Parathyroid adenoma (tissue), 2 donors: ENCODE measurements around the gene TEKT2.

Source experiments
- H2AFZ ChIP-seq: fragments of 300-600 bp; sonication (generic); one replicate; pipeline ENCODE4 v1.7.0; 2017; ENCODE audit warnings: antibody characterized with exemption, mild to moderate bottlenecking
- H3K27ac ChIP-seq: fragments of 300-600 bp; sonication (generic); one replicate; pipeline ENCODE4 v1.7.0; 2017
- H3K27me3 ChIP-seq: fragments of 300-600 bp; sonication (generic); one replicate; pipeline ENCODE4 v1.7.0; 2017; ENCODE audit warnings: low read length; ENCODE audit not compliant: control insufficient read depth, insufficient read depth
- H3K36me3 ChIP-seq: fragments of 300-600 bp; sonication (generic); one replicate; pipeline ENCODE4 v1.7.0; 2017; ENCODE audit warnings: low read length; ENCODE audit not compliant: control insufficient read depth, insufficient read depth
- H3K4me1 ChIP-seq: fragments of 300-600 bp; sonication (generic); one replicate; pipeline ENCODE4 v1.7.0; 2017; ENCODE audit warnings: control low read depth
- H3K4me2 ChIP-seq: fragments of 300-600 bp; sonication (generic); one replicate; pipeline ENCODE4 v1.7.0; 2017; ENCODE audit warnings: low read length
- H3K4me3 ChIP-seq: fragments of 300-600 bp; sonication (generic); one replicate; pipeline ENCODE4 v1.7.0; 2017; ENCODE audit warnings: low read depth, low read length
- H3K79me2 ChIP-seq: fragments of 300-600 bp; sonication (generic); one replicate; pipeline ENCODE4 v1.7.0; 2017; ENCODE audit warnings: control low read depth
- H3K9ac ChIP-seq: fragments of 300-600 bp; sonication (generic); one replicate; pipeline ENCODE4 v1.7.0; 2017; ENCODE audit warnings: mild to moderate bottlenecking
- H3K9me3 ChIP-seq: fragments of 300-600 bp; sonication (generic); one replicate; pipeline ENCODE4 v1.7.0; 2017; ENCODE audit warnings: low read length; ENCODE audit not compliant: control insufficient read depth
- CTCF ChIP-seq: fragments of 300-600 bp; sonication (generic); IDR thresholded peaks from one replicate; pipeline ENCODE4 v1.7.0; 2017; ENCODE audit warnings: antibody characterized with exemption, mild to moderate bottlenecking
- donor health status: primary hyperparathyroidism.

TEKT2 gene

GRCh38 chr1:36068866-36069265, 15.0 kb upstream of the TEKT2 start:
- H3K36me3 ChIP-seq = no peaks in the 10 kb centered on the region
- no peak overlapping the region for H3K9ac ChIP-seq
- H3K4me1 ChIP-seq = no peaks in the 10 kb centered on the region
- no peak for TF ChIP-seq CTCF
- H3K27me3 ChIP-seq = no peaks in the 10 kb centered on the region
- no peaks in the 10 kb centered on the region for H3K79me2 ChIP-seq
- no peak overlapping the region for H3K4me2 ChIP-seq
- H3K9me3 ChIP-seq = no peaks in the 10 kb centered on the region
- no peak overlapping the region for H3K27ac ChIP-seq
- H2AFZ ChIP-seq = no peak overlapping the region
- no peak overlapping the region for H3K4me3 ChIP-seq

- no peaks in the 10 kb centered on the region for H3K79me2 ChIP-seq
- H3K4me3 ChIP-seq = no peak overlapping the region
- H3K4me2 ChIP-seq = no peak overlapping the region
- H2AFZ ChIP-seq = no peak overlapping the region
- H3K9me3 ChIP-seq = no peaks in the 10 kb centered on the region
- no peak overlapping the region for H3K9ac ChIP-seq
- no peaks in the 10 kb centered on the region for H3K27me3 ChIP-seq
- H3K4me1 ChIP-seq = no peaks in the 10 kb centered on the region
- no peak for TF ChIP-seq CTCF
- no peaks in the 10 kb centered on the region for H3K36me3 ChIP-seq
- H3K27ac ChIP-seq = no peak overlapping the region
These were observed 13.5 kb upstream of the TEKT2 start for GRCh38 chr1:36070349-36070748.

GRCh38 chr1:36076979-36077573, 6.8 kb upstream of the TEKT2 start:
- no peak overlapping the region for H3K27ac ChIP-seq
- no peak overlapping the region for H2AFZ ChIP-seq
- no peaks in the 10 kb centered on the region for H3K4me1 ChIP-seq
- TF ChIP-seq CTCF = no peak
- H3K4me2 ChIP-seq = no peak overlapping the region
- H3K9me3 ChIP-seq = no peaks in the 10 kb centered on the region
- no peaks in the 10 kb centered on the region for H3K27me3 ChIP-seq
- H3K9ac ChIP-seq = no peak overlapping the region
- H3K79me2 ChIP-seq = no peaks in the 10 kb centered on the region
- no peak overlapping the region for H3K4me3 ChIP-seq
- H3K36me3 ChIP-seq = no peaks in the 10 kb centered on the region

- Histone ChIP-seq H3K27ac (no peak overlapping the region), H3K36me3 (no peaks in the 10 kb centered on the region), H3K4me2 (no peak overlapping the region), H3K79me2 (no peaks in the 10 kb centered on the region), H3K9ac (no peak overlapping the region), H3K4me3 (no peak overlapping the region), H2AFZ (no peak overlapping the region), H3K9me3 (no peaks in the 10 kb centered on the region), H3K4me1 (no peaks in the 10 kb centered on the region), H3K27me3 (no peaks in the 10 kb centered on the region)
- TF ChIP-seq CTCF = no peak
These were observed 3.7 kb upstream of the TEKT2 start for GRCh38 chr1:36080236-36080635.

GRCh38 chr1:36080801-36081200, 3.1 kb upstream of the TEKT2 start:
- no peaks in the 10 kb centered on the region for H3K27me3 ChIP-seq
- H3K4me2 ChIP-seq = no peak overlapping the region
- H3K4me1 ChIP-seq = no peaks in the 10 kb centered on the region
- TF ChIP-seq CTCF = no peak
- H3K9me3 ChIP-seq = no peaks in the 10 kb centered on the region
- no peak overlapping the region for H2AFZ ChIP-seq
- H3K4me3 ChIP-seq = no peak overlapping the region
- no peaks in the 10 kb centered on the region for H3K79me2 ChIP-seq
- no peak overlapping the region for H3K27ac ChIP-seq
- H3K36me3 ChIP-seq = no peaks in the 10 kb centered on the region
- H3K9ac ChIP-seq = no peak overlapping the region
